Measurements from ENCODE around the gene SNCA.

- TF ChIP-seq, protein P1, sequence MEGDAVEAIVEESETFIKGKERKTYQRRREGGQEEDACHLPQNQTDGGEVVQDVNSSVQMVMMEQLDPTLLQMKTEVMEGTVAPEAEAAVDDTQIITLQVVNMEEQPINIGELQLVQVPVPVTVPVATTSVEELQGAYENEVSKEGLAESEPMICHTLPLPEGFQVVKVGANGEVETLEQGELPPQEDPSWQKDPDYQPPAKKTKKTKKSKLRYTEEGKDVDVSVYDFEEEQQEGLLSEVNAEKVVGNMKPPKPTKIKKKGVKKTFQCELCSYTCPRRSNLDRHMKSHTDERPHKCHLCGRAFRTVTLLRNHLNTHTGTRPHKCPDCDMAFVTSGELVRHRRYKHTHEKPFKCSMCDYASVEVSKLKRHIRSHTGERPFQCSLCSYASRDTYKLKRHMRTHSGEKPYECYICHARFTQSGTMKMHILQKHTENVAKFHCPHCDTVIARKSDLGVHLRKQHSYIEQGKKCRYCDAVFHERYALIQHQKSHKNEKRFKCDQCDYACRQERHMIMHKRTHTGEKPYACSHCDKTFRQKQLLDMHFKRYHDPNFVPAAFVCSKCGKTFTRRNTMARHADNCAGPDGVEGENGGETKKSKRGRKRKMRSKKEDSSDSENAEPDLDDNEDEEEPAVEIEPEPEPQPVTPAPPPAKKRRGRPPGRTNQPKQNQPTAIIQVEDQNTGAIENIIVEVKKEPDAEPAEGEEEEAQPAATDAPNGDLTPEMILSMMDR (IDR thresholded peaks at IDR 0.05): no peak
- no peak for TF ChIP-seq POLR2A (IDR thresholded peaks at IDR 0.05)
Measured at GRCh38 chr4:89685690-89686089, 151.3 kb downstream of the SNCA start.

Data from esophagus squamous epithelium (tissue), 4 donors.